Activated naive CD4-positive, alpha-beta T cell treated with anti-CD3 and anti-CD28 coated beads, Interleukin-2, amount 10 ng/mL, durations not matched to agents 7 days and 5 days (primary cell): ENCODE measurements around the gene TRAPPC5.
A peak's percentile ranks its signal among the peaks of the same experiment; 100 is the strongest.

Experiments used
- CTCF ChIA-PET: fragments of 350-600 bp; sonication (Branson Sonifier 250); formaldehyde crosslinking; loops from one replicate; lab custom pipeline; 2021; ENCODE audit warnings: antibody characterized with exemption; lab: Charles Lee
- DNase-seq: peaks from one replicate; pipeline ENCODE4 v3.0.0-alpha.2; 2020
- H3K27ac Mint-ChIP-seq: one replicate; pipeline ENCODE4 v1.8.0; 2021; ENCODE audit warnings: mild to moderate bottlenecking, moderate library complexity, mixed read lengths
- H3K27me3 Mint-ChIP-seq: one replicate; pipeline ENCODE4 v1.8.0; 2021; ENCODE audit warnings: mild to moderate bottlenecking, mixed read lengths
- H3K36me3 Mint-ChIP-seq: one replicate; pipeline ENCODE4 v1.8.0; 2021; ENCODE audit warnings: mixed read lengths
- H3K4me1 Mint-ChIP-seq: one replicate; pipeline ENCODE4 v1.8.0; 2021; ENCODE audit warnings: mixed read lengths
- H3K4me3 Mint-ChIP-seq: one replicate; pipeline ENCODE4 v1.8.0; 2021; ENCODE audit warnings: mild to moderate bottlenecking, moderate library complexity, mixed read lengths
- H3K9me3 Mint-ChIP-seq: one replicate; pipeline ENCODE4 v1.8.0; 2021; ENCODE audit warnings: mixed read lengths

TRAPPC5 gene

GRCh38 chr19:7705387-7706187 is 25.0 kb downstream of the TRAPPC5 start:
- H3K4me1 Mint-ChIP-seq = peaks cover 42% of the 10 kb centered on the region
- peak; percentile 84 for DNase-seq
- H3K27ac Mint-ChIP-seq = peak overlapping the region; percentile 94
- H3K9me3 Mint-ChIP-seq = no peaks in the 10 kb centered on the region
- peaks cover 1% of the 10 kb centered on the region for H3K36me3 Mint-ChIP-seq
- peak overlapping the region; percentile 33 for H3K4me3 Mint-ChIP-seq
- H3K27me3 Mint-ChIP-seq = peaks cover 58% of the 10 kb centered on the region
- CTCF ChIA-PET = interaction anchor here (0.6 to 1.1 kb wide), 4 partner anchors 25 to 866 kb away, joined by 3 read pairs; partner anchors contain the start of gene TRAPPC5

- CTCF ChIA-PET = interaction anchor here (0.7 to 1.6 kb wide), 3 partner anchors 25 to 138 kb away, joined by 3 to 6 read pairs (median 3); partner anchors contain the start of gene TRAPPC5
- H3K36me3 Mint-ChIP-seq = peaks cover 1% of the 10 kb centered on the region
- peaks cover 44% of the 10 kb centered on the region for H3K4me1 Mint-ChIP-seq
- peak overlapping the region; percentile 94 for H3K27ac Mint-ChIP-seq
- DNase-seq = no peak
- peak overlapping the region; percentile 33 for H3K4me3 Mint-ChIP-seq
- H3K9me3 Mint-ChIP-seq = no peaks in the 10 kb centered on the region
- H3K27me3 Mint-ChIP-seq = peaks cover 59% of the 10 kb centered on the region
These were observed 25.7 kb downstream of the TRAPPC5 start for GRCh38 chr19:7706188-7706954.

- peaks cover 52% of the 10 kb centered on the region for H3K27me3 Mint-ChIP-seq
- peaks cover 44% of the 10 kb centered on the region for H3K4me1 Mint-ChIP-seq
- H3K4me3 Mint-ChIP-seq = no peak overlapping the region
- H3K27ac Mint-ChIP-seq = peak overlapping the region; percentile 94
- CTCF ChIA-PET = interaction anchor here (1.6 kb wide), 1 partner anchor 26 kb away, joined by 6 read pairs; the partner anchor contains the start of gene TRAPPC5
- DNase-seq = no peak
- peaks cover 1% of the 10 kb centered on the region for H3K36me3 Mint-ChIP-seq
- H3K9me3 Mint-ChIP-seq = no peaks in the 10 kb centered on the region
These were observed 26.4 kb downstream of the TRAPPC5 start for GRCh38 chr19:7706955-7707456.

- Mint-ChIP-seq H3K4me1 (peaks cover 36% of the 10 kb centered on the region), H3K27me3 (peaks cover 28% of the 10 kb centered on the region), H3K27ac (no peak overlapping the region), H3K9me3 (no peaks in the 10 kb centered on the region), H3K36me3 (peaks cover 1% of the 10 kb centered on the region), H3K4me3 (no peak overlapping the region)
- CTCF ChIA-PET = no interaction called here
- no peak for DNase-seq
These were observed 29.4 kb downstream of the TRAPPC5 start for GRCh38 chr19:7709932-7710460.

GRCh38 chr19:7710616-7711015 is 30.0 kb downstream of the TRAPPC5 start:
- peaks cover 32% of the 10 kb centered on the region for H3K4me1 Mint-ChIP-seq
- no peak overlapping the region for H3K4me3 Mint-ChIP-seq
- no peaks in the 10 kb centered on the region for H3K9me3 Mint-ChIP-seq
- H3K27ac Mint-ChIP-seq = no peak overlapping the region
- CTCF ChIA-PET = no interaction called here
- H3K27me3 Mint-ChIP-seq = peaks cover 25% of the 10 kb centered on the region
- H3K36me3 Mint-ChIP-seq = peaks cover 1% of the 10 kb centered on the region
- DNase-seq = no peak

- H3K9me3 Mint-ChIP-seq = peaks cover 7% of the 10 kb centered on the region
- H3K27ac Mint-ChIP-seq = no peak overlapping the region
- no peaks in the 10 kb centered on the region for H3K36me3 Mint-ChIP-seq
- peaks cover 17% of the 10 kb centered on the region for H3K27me3 Mint-ChIP-seq
- DNase-seq = no peak
- peaks cover 8% of the 10 kb centered on the region for H3K4me1 Mint-ChIP-seq
- no peak overlapping the region for H3K4me3 Mint-ChIP-seq
- CTCF ChIA-PET = no interaction called here
These were observed 35.0 kb downstream of the TRAPPC5 start for GRCh38 chr19:7715671-7716070.

GRCh38 chr19:7716762-7717161 is 36.1 kb downstream of the TRAPPC5 start:
- H3K27me3 Mint-ChIP-seq = peaks cover 15% of the 10 kb centered on the region

GRCh38 chr19:7718668-7719067 is 38.0 kb downstream of the TRAPPC5 start:
- H3K36me3 Mint-ChIP-seq = no peaks in the 10 kb centered on the region
- no peak for DNase-seq
- H3K4me3 Mint-ChIP-seq = no peak overlapping the region
- peaks cover 6% of the 10 kb centered on the region for H3K4me1 Mint-ChIP-seq
- peaks cover 7% of the 10 kb centered on the region for H3K9me3 Mint-ChIP-seq
- CTCF ChIA-PET = interaction anchor here (1.3 kb wide), 1 partner anchor 38 kb away, joined by 3 read pairs; the partner anchor contains the start of gene TRAPPC5
- peaks cover 19% of the 10 kb centered on the region for H3K27me3 Mint-ChIP-seq
- no peak overlapping the region for H3K27ac Mint-ChIP-seq

More at GRCh38 chr19:7716762-7717161, 36.1 kb downstream of the TRAPPC5 start:
- H3K36me3 Mint-ChIP-seq = no peaks in the 10 kb centered on the region
- no peak overlapping the region for H3K4me3 Mint-ChIP-seq
- peaks cover 6% of the 10 kb centered on the region for H3K4me1 Mint-ChIP-seq
- no peak for DNase-seq
- CTCF ChIA-PET = no interaction called here
- H3K27ac Mint-ChIP-seq = no peak overlapping the region
- peaks cover 7% of the 10 kb centered on the region for H3K9me3 Mint-ChIP-seq

GRCh38 chr19:7720351-7720750 is 39.7 kb downstream of the TRAPPC5 start:
- Mint-ChIP-seq H3K4me1 (no peaks in the 10 kb centered on the region), H3K27me3 (peaks cover 19% of the 10 kb centered on the region), H3K27ac (no peak overlapping the region), H3K36me3 (no peaks in the 10 kb centered on the region), H3K9me3 (peaks cover 7% of the 10 kb centered on the region), H3K4me3 (no peak overlapping the region)
- DNase-seq = no peak
- CTCF ChIA-PET = no interaction called here

- CTCF ChIA-PET = no interaction called here
- no peak for DNase-seq
- H3K9me3 Mint-ChIP-seq = no peaks in the 10 kb centered on the region
- no peaks in the 10 kb centered on the region for H3K36me3 Mint-ChIP-seq
- no peak overlapping the region for H3K27ac Mint-ChIP-seq
- H3K4me3 Mint-ChIP-seq = no peak overlapping the region
- peaks cover 20% of the 10 kb centered on the region for H3K27me3 Mint-ChIP-seq
- no peaks in the 10 kb centered on the region for H3K4me1 Mint-ChIP-seq
These were observed 41.6 kb downstream of the TRAPPC5 start for GRCh38 chr19:7722231-7722651.

GRCh38 chr19:7725791-7726190 is 45.2 kb downstream of the TRAPPC5 start:
- DNase-seq = no peak
- Mint-ChIP-seq H3K4me1 (no peaks in the 10 kb centered on the region), H3K36me3 (no peaks in the 10 kb centered on the region), H3K27ac (no peak overlapping the region), H3K27me3 (peaks cover 47% of the 10 kb centered on the region), H3K9me3 (no peaks in the 10 kb centered on the region), H3K4me3 (no peak overlapping the region)
- CTCF ChIA-PET = interaction anchor here (1.0 kb wide), 1 partner anchor 45 kb away, joined by 3 read pairs; the partner anchor contains the start of gene TRAPPC5

GRCh38 chr19:7729211-7729610 is 48.6 kb downstream of the TRAPPC5 start:
- no peaks in the 10 kb centered on the region for H3K4me1 Mint-ChIP-seq
- H3K9me3 Mint-ChIP-seq = no peaks in the 10 kb centered on the region
- H3K27me3 Mint-ChIP-seq = peaks cover 63% of the 10 kb centered on the region
- CTCF ChIA-PET = no interaction called here
- DNase-seq = no peak
- no peaks in the 10 kb centered on the region for H3K36me3 Mint-ChIP-seq
- H3K27ac Mint-ChIP-seq = no peak overlapping the region
- no peak overlapping the region for H3K4me3 Mint-ChIP-seq

- Mint-ChIP-seq H3K4me1 (no peaks in the 10 kb centered on the region), H3K27ac (no peak overlapping the region), H3K27me3 (peaks cover 70% of the 10 kb centered on the region), H3K36me3 (no peaks in the 10 kb centered on the region), H3K9me3 (no peaks in the 10 kb centered on the region), H3K4me3 (no peak overlapping the region)
- CTCF ChIA-PET = no interaction called here
- no peak for DNase-seq
These were observed 49.2 kb downstream of the TRAPPC5 start for GRCh38 chr19:7729831-7730285.
